Stimulated activated CD4-positive, alpha-beta T cell treated with anti-CD3 and anti-CD28 coated beads, TNF-alpha, amount 100 ng/mL, for 1 hour (primary cell): Measurements from ENCODE around the gene IFITM1.
"Not testable (repeated sequence)": the region's sequence is repeated elsewhere in the genome, so short reads cannot be mapped to it uniquely, and the experiment has no call there.

Experiments
- DNase-seq, 3 donors: peaks; one replicate each; pipeline ENCODE4 v3.0.0-alpha.2; 2020; ENCODE audit warnings: low read depth in 3 of 3, low spot score in 1 of 3

Gene IFITM1

GRCh38 chr11:325796-326591, 12.2 kb downstream of the IFITM1 start:
- no peak for DNase-seq

GRCh38 chr11:326592-326841, 12.7 kb downstream of the IFITM1 start:
- no peak for DNase-seq

GRCh38 chr11:326842-327580, 13.2 kb downstream of the IFITM1 start:
- DNase-seq = no peak

GRCh38 chr11:327581-327923, 13.7 kb downstream of the IFITM1 start:
- no peak for DNase-seq

GRCh38 chr11:328012-328411, 14.2 kb downstream of the IFITM1 start:
- no peak for DNase-seq

GRCh38 chr11:328516-329100, 14.8 kb downstream of the IFITM1 start:
- not testable (repeated sequence) for DNase-seq

GRCh38 chr11:329886-330253, 16.0 kb downstream of the IFITM1 start:
- DNase-seq = no peak

- no peak for DNase-seq
These were observed 16.5 kb downstream of the IFITM1 start for GRCh38 chr11:330307-330693.

GRCh38 chr11:330694-331357, 17.0 kb downstream of the IFITM1 start:
- no peak for DNase-seq

- no peak for DNase-seq
These were observed 17.7 kb downstream of the IFITM1 start for GRCh38 chr11:331358-332060.

- DNase-seq = no peak
These were observed 19.0 kb downstream of the IFITM1 start for GRCh38 chr11:332651-333480.

- DNase-seq = not testable (repeated sequence)
These were observed 19.9 kb downstream of the IFITM1 start for GRCh38 chr11:333616-334263.

GRCh38 chr11:334264-334994, 20.6 kb downstream of the IFITM1 start:
- DNase-seq = no peak

- no peak for DNase-seq
These were observed 22.2 kb downstream of the IFITM1 start for GRCh38 chr11:335779-336658.

- no peak for DNase-seq
These were observed 22.9 kb downstream of the IFITM1 start for GRCh38 chr11:336659-337198.

- DNase-seq = no peak
These were observed 23.9 kb downstream of the IFITM1 start for GRCh38 chr11:337711-338110.

GRCh38 chr11:339963-340362, 26.1 kb downstream of the IFITM1 start:
- DNase-seq = no peak
